ENCODE measurements around the gene CHST14. TPM values are rescaled to one million over a fixed set of nuclear protein-coding genes. Genes with fewer than 3 reads are reported as not detected.
"Not testable (repeated sequence)": the region's sequence is repeated elsewhere in the genome, so short reads cannot be mapped to it uniquely, and the experiment has no call there.

Gene CHST14
- total RNA-seq, 1 donor: 13.4 TPM

DNA sequence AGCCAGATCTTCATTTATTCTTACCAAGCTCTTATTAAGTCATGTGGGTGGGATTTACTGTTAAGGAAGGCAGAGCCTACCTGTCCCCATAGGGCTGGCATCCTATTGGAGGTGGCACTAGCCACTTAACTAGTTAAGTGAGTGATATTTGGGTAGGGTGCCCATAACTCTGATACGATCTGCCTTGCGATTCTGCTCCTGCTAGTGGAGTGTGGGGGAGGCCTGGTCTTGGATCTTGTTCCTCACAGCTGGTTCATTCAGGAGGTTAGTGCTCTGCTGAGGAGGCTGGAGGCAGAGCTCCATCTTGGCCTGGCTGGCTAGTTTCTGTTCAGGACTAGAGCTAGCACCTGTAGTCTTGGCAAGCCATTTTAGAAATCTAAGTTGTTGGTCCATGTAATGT, 20.7 kb upstream of the CHST14 start:
- H3K4me3 ChIP-seq (ENCODE audit: insufficient read depth, low read length): no peak overlapping the region
- TF ChIP-seq, protein P1, sequence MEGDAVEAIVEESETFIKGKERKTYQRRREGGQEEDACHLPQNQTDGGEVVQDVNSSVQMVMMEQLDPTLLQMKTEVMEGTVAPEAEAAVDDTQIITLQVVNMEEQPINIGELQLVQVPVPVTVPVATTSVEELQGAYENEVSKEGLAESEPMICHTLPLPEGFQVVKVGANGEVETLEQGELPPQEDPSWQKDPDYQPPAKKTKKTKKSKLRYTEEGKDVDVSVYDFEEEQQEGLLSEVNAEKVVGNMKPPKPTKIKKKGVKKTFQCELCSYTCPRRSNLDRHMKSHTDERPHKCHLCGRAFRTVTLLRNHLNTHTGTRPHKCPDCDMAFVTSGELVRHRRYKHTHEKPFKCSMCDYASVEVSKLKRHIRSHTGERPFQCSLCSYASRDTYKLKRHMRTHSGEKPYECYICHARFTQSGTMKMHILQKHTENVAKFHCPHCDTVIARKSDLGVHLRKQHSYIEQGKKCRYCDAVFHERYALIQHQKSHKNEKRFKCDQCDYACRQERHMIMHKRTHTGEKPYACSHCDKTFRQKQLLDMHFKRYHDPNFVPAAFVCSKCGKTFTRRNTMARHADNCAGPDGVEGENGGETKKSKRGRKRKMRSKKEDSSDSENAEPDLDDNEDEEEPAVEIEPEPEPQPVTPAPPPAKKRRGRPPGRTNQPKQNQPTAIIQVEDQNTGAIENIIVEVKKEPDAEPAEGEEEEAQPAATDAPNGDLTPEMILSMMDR (IDR thresholded peaks at IDR 0.05; ENCODE audit: extremely low read depth, low read depth, low read length): no peak
- H3K27ac ChIP-seq (ENCODE audit: low read depth, low read length): no peak overlapping the region
- H3K4me2 ChIP-seq (ENCODE audit: insufficient read depth, low read length): no peak overlapping the region
- peaks cover 62% of the 10 kb centered on the region for H3K79me2 ChIP-seq (ENCODE audit: insufficient read depth, low read length)
- H3K27me3 ChIP-seq (ENCODE audit: insufficient read depth, low read length): no peaks in the 10 kb centered on the region
- H2AFZ ChIP-seq (ENCODE audit: low read length): no peak overlapping the region
- peaks cover 78% of the 10 kb centered on the region for H4K20me1 ChIP-seq (ENCODE audit: insufficient read depth, low read length)
- DNase-seq (ENCODE audit: insufficient read length, low spot score, missing footprints): no peak
- H3K9me3 ChIP-seq (ENCODE audit: low read depth, low read length): no peaks in the 10 kb centered on the region
- H3K4me1 ChIP-seq (ENCODE audit: insufficient read depth, low read length): peaks cover 15% of the 10 kb centered on the region
- no peaks in the 10 kb centered on the region for H3K36me3 ChIP-seq (ENCODE audit: insufficient read depth, low read length)

DNA sequence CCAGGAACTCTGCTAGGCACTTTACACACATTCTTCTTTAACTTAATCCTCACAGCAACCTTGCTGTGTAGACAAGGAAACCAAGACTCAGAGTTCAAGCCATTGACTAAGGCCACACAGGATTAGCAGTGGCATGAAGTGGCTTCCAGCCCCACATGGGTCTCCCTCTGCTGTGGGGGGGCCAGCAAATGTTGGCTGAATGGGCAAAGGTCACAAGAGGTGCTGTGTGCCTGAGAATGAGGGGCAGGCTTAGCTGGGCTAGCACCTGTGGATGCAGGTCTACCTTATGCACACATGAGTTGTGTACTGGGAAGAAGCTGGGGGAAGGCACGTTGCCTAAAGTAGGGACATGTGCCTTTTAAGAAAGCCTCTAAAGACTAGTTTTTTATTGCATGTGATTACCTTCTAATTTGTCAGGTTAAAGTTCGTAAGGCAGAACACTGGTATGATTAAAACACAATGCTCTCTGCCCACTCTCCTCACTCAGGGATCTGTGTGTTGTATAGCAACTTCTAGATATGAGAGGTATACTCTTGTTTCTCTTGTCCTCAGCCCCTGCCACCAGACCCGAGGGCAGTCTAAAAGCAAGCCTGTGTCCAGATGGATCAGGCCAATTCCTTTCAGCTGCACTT, 19.1 kb upstream of the CHST14 start:
- Histone ChIP-seq H3K9me3 (ENCODE audit: low read depth, low read length) (no peaks in the 10 kb centered on the region), H3K79me2 (ENCODE audit: insufficient read depth, low read length) (peaks cover 64% of the 10 kb centered on the region), H3K4me3 (ENCODE audit: insufficient read depth, low read length) (no peak overlapping the region), H3K4me2 (ENCODE audit: insufficient read depth, low read length) (no peak overlapping the region), H3K27me3 (ENCODE audit: insufficient read depth, low read length) (no peaks in the 10 kb centered on the region), H2AFZ (ENCODE audit: low read length) (no peak overlapping the region), H4K20me1 (ENCODE audit: insufficient read depth, low read length) (peaks cover 77% of the 10 kb centered on the region), H3K27ac (ENCODE audit: low read depth, low read length) (no peak overlapping the region), H3K4me1 (ENCODE audit: insufficient read depth, low read length) (peaks cover 19% of the 10 kb centered on the region), H3K36me3 (ENCODE audit: insufficient read depth, low read length) (no peaks in the 10 kb centered on the region)
- TF ChIP-seq, protein P1 (IDR thresholded peaks at IDR 0.05; ENCODE audit: extremely low read depth, low read depth, low read length): no peak
- no peak for DNase-seq (ENCODE audit: insufficient read length, low spot score, missing footprints)

DNA sequence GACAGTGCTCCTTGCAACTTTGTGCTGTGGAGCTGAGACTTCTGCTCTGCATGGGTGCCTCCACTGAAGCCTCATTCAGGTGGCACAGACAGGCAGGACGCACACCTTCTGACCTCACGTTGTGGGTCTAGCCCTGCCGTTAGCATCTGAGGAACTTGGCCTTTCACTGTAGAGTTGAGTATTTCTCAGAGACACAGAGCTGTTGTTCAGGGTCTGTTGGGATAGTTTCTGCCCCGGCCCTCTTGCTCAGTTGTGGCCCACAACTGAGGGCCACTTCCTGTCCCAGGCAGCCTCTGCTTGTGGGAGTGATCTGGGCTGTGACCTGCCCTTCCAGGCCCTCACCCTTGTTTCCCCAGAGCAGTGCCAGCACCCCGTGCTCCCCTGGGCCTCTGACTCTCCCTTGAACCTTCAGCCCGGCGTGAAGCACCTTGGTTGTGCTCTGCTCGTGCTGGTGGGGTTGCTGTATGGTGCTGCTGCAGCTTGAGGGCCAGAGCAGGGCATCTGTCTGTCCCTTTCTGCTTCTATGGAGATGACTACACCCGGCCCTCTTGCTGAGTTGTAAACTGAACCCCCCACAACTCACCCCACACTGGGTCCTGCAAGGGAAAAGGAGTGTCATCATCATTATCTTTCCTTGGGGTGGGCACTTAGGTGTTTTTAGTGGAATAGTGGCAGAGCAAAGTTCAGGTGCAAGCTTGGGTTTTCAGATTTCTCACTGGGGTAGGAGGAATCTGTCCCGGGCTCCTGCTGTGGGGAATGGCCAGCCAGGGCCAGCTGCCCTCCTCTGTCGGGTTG, 18.3 kb upstream of the CHST14 start:
- TF ChIP-seq, protein P1 (IDR thresholded peaks at IDR 0.05; ENCODE audit: extremely low read depth, low read depth, low read length): no peak
- Histone ChIP-seq H3K4me1 (ENCODE audit: insufficient read depth, low read length) (peaks cover 19% of the 10 kb centered on the region), H3K36me3 (ENCODE audit: insufficient read depth, low read length) (no peaks in the 10 kb centered on the region), H2AFZ (ENCODE audit: low read length) (no peak overlapping the region), H3K27me3 (ENCODE audit: insufficient read depth, low read length) (no peaks in the 10 kb centered on the region), H3K27ac (ENCODE audit: low read depth, low read length) (no peak overlapping the region), H3K4me3 (ENCODE audit: insufficient read depth, low read length) (no peak overlapping the region), H4K20me1 (ENCODE audit: insufficient read depth, low read length) (peaks cover 81% of the 10 kb centered on the region), H3K9me3 (ENCODE audit: low read depth, low read length) (no peaks in the 10 kb centered on the region), H3K4me2 (ENCODE audit: insufficient read depth, low read length) (no peak overlapping the region), H3K79me2 (ENCODE audit: insufficient read depth, low read length) (peaks cover 68% of the 10 kb centered on the region)
- no peak for DNase-seq (ENCODE audit: insufficient read length, low spot score, missing footprints)

DNA sequence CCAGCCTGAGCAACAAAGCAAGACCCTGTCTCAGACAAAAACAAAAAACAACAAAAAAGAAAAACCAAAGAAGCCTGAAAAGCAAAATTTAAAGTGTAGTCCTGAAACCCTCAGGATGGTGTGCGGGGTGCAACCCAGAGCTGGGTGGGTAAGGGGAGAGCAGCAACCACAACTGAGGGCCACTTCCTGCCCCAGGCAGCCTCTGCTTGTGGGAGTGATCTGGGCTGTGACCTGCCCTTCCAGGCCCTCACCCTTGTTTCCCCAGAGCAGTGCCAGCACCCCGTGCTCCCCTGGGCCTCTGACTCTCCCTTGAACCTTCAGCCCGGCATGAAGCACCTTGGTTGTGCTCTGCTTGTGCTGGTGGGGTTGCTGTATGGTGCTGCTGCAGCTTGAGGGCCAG, 16.8 kb upstream of the CHST14 start:
- not testable (repeated sequence) for H3K4me3 ChIP-seq (ENCODE audit: insufficient read depth, low read length); H3K36me3 ChIP-seq (ENCODE audit: insufficient read depth, low read length); DNase-seq (ENCODE audit: insufficient read length, low spot score, missing footprints); H2AFZ ChIP-seq (ENCODE audit: low read length); H3K27ac ChIP-seq (ENCODE audit: low read depth, low read length); H3K4me2 ChIP-seq (ENCODE audit: insufficient read depth, low read length); H3K9me3 ChIP-seq (ENCODE audit: low read depth, low read length); H3K27me3 ChIP-seq (ENCODE audit: insufficient read depth, low read length)
- H3K79me2 ChIP-seq (ENCODE audit: insufficient read depth, low read length): peaks cover 69% of the 10 kb centered on the region
- H3K4me1 ChIP-seq (ENCODE audit: insufficient read depth, low read length): peaks cover 19% of the 10 kb centered on the region
- peaks cover 76% of the 10 kb centered on the region for H4K20me1 ChIP-seq (ENCODE audit: insufficient read depth, low read length)
